ENCODE results near the gene NCOA1. TPM values are rescaled to one million over a fixed set of nuclear protein-coding genes. Genes with fewer than 3 reads are reported as not detected.

NCOA1 gene
- total and polyA plus RNA-seq, 2 of the 4 experiments (the other 2 are of a cell fraction), result 6.7 to 11.3 TPM

DNA sequence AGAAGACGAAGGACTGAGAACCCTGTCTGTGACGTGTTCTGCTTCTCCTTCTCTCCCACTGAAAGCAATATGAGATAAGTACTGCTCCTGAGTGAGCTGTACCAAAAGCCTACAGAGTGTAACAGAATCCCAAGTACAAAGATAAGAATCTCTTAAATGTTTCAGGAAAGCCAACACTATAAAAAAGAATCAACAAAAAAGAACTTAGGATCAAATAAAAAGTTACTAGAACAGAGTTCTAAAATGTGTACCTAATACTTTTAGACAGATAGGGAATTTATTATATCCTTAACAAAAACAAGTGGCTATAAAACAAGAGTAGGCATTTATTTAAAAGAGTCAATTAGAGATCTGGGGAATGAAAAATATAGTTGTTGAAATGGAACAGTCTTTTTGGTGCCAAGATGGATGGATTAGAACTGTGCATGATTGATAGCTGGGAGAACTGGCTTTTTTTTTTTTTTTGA is 49.0 kb downstream of the NCOA1 start:
- no peak overlapping the region for H2AK5ac ChIP-seq (ENCODE audit: low read depth, low read length)
- no peak overlapping the region for H4K91ac ChIP-seq (ENCODE audit: insufficient read depth, low read depth, low read length)
- BruUV-seq (replicated peaks), result no TSS peak
- H2BK20ac ChIP-seq (ENCODE audit: low read depth, low read length), result no peak overlapping the region
- DNase-seq, result no peak
- no peak overlapping the region for H3K56ac ChIP-seq (ENCODE audit: extremely low read depth, insufficient read depth, low read length)
- intact Hi-C loops (cut with micrococcal nuclease) (no loop called here), in situ Hi-C loops (cut with MboI; ENCODE audit: low sequenced_read_pairs) (no loop called here), dilution Hi-C loops (cut with HindIII; ENCODE audit: low sequenced_read_pairs, unreplicated experiment) (no loop called here)
- H3K79me1 ChIP-seq (ENCODE audit: low read depth in 1 of 2, low read length in 2 of 2), result peaks cover 4 to 5% of the 10 kb centered on the region in 2 experiments; a peak in 2 of 4 replicates
- no peaks in the 10 kb centered on the region for H3K36me3 ChIP-seq (ENCODE audit: control insufficient read depth, insufficient read depth, low read length)
- ChIA-PET POLR2A (ENCODE audit: unreplicated experiment) (no interaction called here), CTCF (no interaction called here)
- H4K8ac ChIP-seq (ENCODE audit: low read depth in 2 of 2, low read length in 2 of 2), result no peak overlapping the region
- no peak overlapping the region for H2AK9ac ChIP-seq (replicated peaks; ENCODE audit: low read depth, low read length, poor library complexity)
- H4K20me1 ChIP-seq (ENCODE audit: insufficient read depth, low read length), result peaks cover 4% of the 10 kb centered on the region; the same call in 1 of the 2 replicates
- H3K27ac ChIP-seq (ENCODE audit: insufficient read depth, low read length), result no peak overlapping the region
- H3K4me1 ChIP-seq (ENCODE audit: control insufficient read depth, insufficient read depth, low read length), result no peaks in the 10 kb centered on the region
- H3K9me1 ChIP-seq (ENCODE audit: insufficient read depth, low read length), result no peaks in the 10 kb centered on the region; the same call in 1 of the 2 replicates
- ATAC-seq (ENCODE audit: low read depth), result no peak
- WGBS, 2 experiments (ENCODE audit: extremely low coverage in 2 of 2, insufficient read length in 1 of 2), result no CpG with 5 or more reads among the region's 2 CpGs
- H2BK120ac ChIP-seq (ENCODE audit: low read depth, low read length), result no peak overlapping the region
- no peaks in the 10 kb centered on the region for H3K27me3 ChIP-seq (ENCODE audit: control insufficient read depth, insufficient read depth, low read length)
- TF ChIP-seq FOS (IDR thresholded peaks at IDR 0.05; ENCODE audit: low read depth, low read length) (no peak), RCOR1 (IDR thresholded peaks at IDR 0.05; ENCODE audit: insufficient replicate concordance, low read length) (no peak), NFE2L2 (IDR thresholded peaks at IDR 0.05; ENCODE audit: low read depth, low read length) (no peak), RFX5 (IDR thresholded peaks at IDR 0.05; ENCODE audit: low read depth, low read length) (no peak), SMC3 (IDR thresholded peaks at IDR 0.05; ENCODE audit: low read depth, low read length) (no peak)
- no peak overlapping the region for H2BK5ac ChIP-seq (ENCODE audit: low read depth, low read length, poor library complexity, severe bottlenecking)
- H2BK15ac ChIP-seq (ENCODE audit: low read depth, low read length), result no peak overlapping the region
- H3K18ac ChIP-seq (ENCODE audit: low read depth, low read length), result no peak overlapping the region
- no peak overlapping the region for H4K5ac ChIP-seq (ENCODE audit: low read depth, low read length)
- H3K9ac ChIP-seq (ENCODE audit: low read depth, low read length), result no peak overlapping the region
- no peak overlapping the region for H3K23ac ChIP-seq (ENCODE audit: low read depth, low read length)
- H3K4me2 ChIP-seq (ENCODE audit: low read depth, low read length), result no peak overlapping the region
- H3K4me3 ChIP-seq (ENCODE audit: insufficient read depth, low read depth, low read length), result no peak overlapping the region
- H3K4ac ChIP-seq (ENCODE audit: low read depth, low read length), result no peak overlapping the region
- H3K14ac ChIP-seq (replicated peaks; ENCODE audit: low read depth, low read length), result no peak overlapping the region
- H3K9me3 ChIP-seq (ENCODE audit: control insufficient read depth, insufficient read depth, low read length), result peaks cover 4% of the 10 kb centered on the region; the same call in 1 of the 2 replicates
- no peak overlapping the region for H2AFZ ChIP-seq (replicated peaks; ENCODE audit: low read length, poor library complexity)

Data from IMR-90 (cell line).